ENCODE measurements around the gene XPO6. TPM values are rescaled to one million over a fixed set of nuclear protein-coding genes. Genes with fewer than 3 reads are reported as not detected.

The XPO6 gene
- polyA plus RNA-seq, 1 donor (not counting 4 experiments of a cell fraction or from before 2014, with no cell fraction given): 127 TPM

- H3K79me2 ChIP-seq (ENCODE audit: control insufficient read depth, insufficient read depth, low read length): peaks cover 97% of the 10 kb centered on the region
- H3K9ac ChIP-seq (ENCODE audit: control insufficient read depth, extremely low read depth, insufficient read depth, low read length): no peak overlapping the region
- no peaks in the 10 kb centered on the region for H3K27me3 ChIP-seq (ENCODE audit: control insufficient read depth, extremely low read depth, insufficient read depth, low read length)
- peaks cover 27% of the 10 kb centered on the region for H3K4me1 ChIP-seq (ENCODE audit: control insufficient read depth, extremely low read depth, insufficient read depth, low read length)
- dilution Hi-C loops (cut with MboI; ENCODE audit: extremely low pct_ligation_motif_present, low sequenced_read_pairs): no loop called here
- FAIRE-seq (no peak), DNase-seq (ENCODE audit: low read depth, low spot score) (no peak)
- H4K20me1 ChIP-seq (ENCODE audit: control insufficient read depth, extremely low read depth, insufficient read depth, low read length): peaks cover 50% of the 10 kb centered on the region
- H3K4me2 ChIP-seq (ENCODE audit: control insufficient read depth, extremely low read depth, insufficient read depth, low read depth, low read length): no peak overlapping the region
- no peaks in the 10 kb centered on the region for H3K9me3 ChIP-seq (ENCODE audit: control insufficient read depth, low read depth, low read length)
- peaks cover 27 to 46% of the 10 kb centered on the region in 2 experiments for H3K36me3 ChIP-seq (ENCODE audit: control insufficient read depth in 2 of 2, extremely low read depth in 1 of 2, insufficient read depth in 2 of 2, low read length in 2 of 2)
- TF ChIP-seq CTCF (optimal IDR thresholded peaks at IDR 0.05 in 1 of 3, IDR thresholded peaks at IDR 0.05 in 1 of 3, conservative IDR thresholded peaks at IDR 0.05 in 1 of 3; ENCODE audit: extremely low read depth in 1 of 3, insufficient read depth in 2 of 3, low read length in 3 of 3) (no peak), EZH2 (IDR thresholded peaks at IDR 0.05; ENCODE audit: low read length) (no peak)
- H3K9me1 ChIP-seq (ENCODE audit: control insufficient read depth, extremely low read depth, insufficient read depth, low read length): peaks cover 7% of the 10 kb centered on the region
- no peak overlapping the region for H2AFZ ChIP-seq (ENCODE audit: control insufficient read depth, low read length)
- no peak overlapping the region for H3K27ac ChIP-seq (ENCODE audit: control insufficient read depth, insufficient read depth, low read length)
- H3K4me3 ChIP-seq (ENCODE audit: control insufficient read depth in 2 of 3, extremely low read depth in 1 of 3, insufficient read depth in 2 of 3, low read depth in 1 of 3, low read length in 3 of 3): no peak overlapping the region
These were observed 5.8 kb downstream of the XPO6 start for GRCh38 chr16:28205974-28206373.

- no peak overlapping the region for H3K4me2 ChIP-seq (ENCODE audit: control insufficient read depth, extremely low read depth, insufficient read depth, low read depth, low read length)
- no peaks in the 10 kb centered on the region for H3K27me3 ChIP-seq (ENCODE audit: control insufficient read depth, extremely low read depth, insufficient read depth, low read length)
- H3K36me3 ChIP-seq (ENCODE audit: control insufficient read depth in 2 of 2, extremely low read depth in 1 of 2, insufficient read depth in 2 of 2, low read length in 2 of 2): peaks cover 30 to 51% of the 10 kb centered on the region in 2 experiments
- no peak overlapping the region for H3K27ac ChIP-seq (ENCODE audit: control insufficient read depth, insufficient read depth, low read length)
- H3K9me3 ChIP-seq (ENCODE audit: control insufficient read depth, low read depth, low read length): no peaks in the 10 kb centered on the region
- no peak for FAIRE-seq
- H3K79me2 ChIP-seq (ENCODE audit: control insufficient read depth, insufficient read depth, low read length): peaks cover 97% of the 10 kb centered on the region
- dilution Hi-C loops (cut with MboI; ENCODE audit: extremely low pct_ligation_motif_present, low sequenced_read_pairs): no loop called here
- TF ChIP-seq EZH2 (IDR thresholded peaks at IDR 0.05; ENCODE audit: low read length): no peak
- TF ChIP-seq CTCF (optimal IDR thresholded peaks at IDR 0.05 in 1 of 3, IDR thresholded peaks at IDR 0.05 in 1 of 3, conservative IDR thresholded peaks at IDR 0.05 in 1 of 3; ENCODE audit: extremely low read depth in 1 of 3, insufficient read depth in 2 of 3, low read length in 3 of 3): no peak
- no peak overlapping the region for H3K9ac ChIP-seq (ENCODE audit: control insufficient read depth, extremely low read depth, insufficient read depth, low read length)
- H4K20me1 ChIP-seq (ENCODE audit: control insufficient read depth, extremely low read depth, insufficient read depth, low read length): peaks cover 44% of the 10 kb centered on the region
- no peak for DNase-seq (ENCODE audit: low read depth, low spot score)
- H3K4me3 ChIP-seq (ENCODE audit: control insufficient read depth in 2 of 3, extremely low read depth in 1 of 3, insufficient read depth in 2 of 3, low read depth in 1 of 3, low read length in 3 of 3): no peak overlapping the region
- H3K4me1 ChIP-seq (ENCODE audit: control insufficient read depth, extremely low read depth, insufficient read depth, low read length): peaks cover 21% of the 10 kb centered on the region
- H2AFZ ChIP-seq (ENCODE audit: control insufficient read depth, low read length): no peak overlapping the region
- peaks cover 7% of the 10 kb centered on the region for H3K9me1 ChIP-seq (ENCODE audit: control insufficient read depth, extremely low read depth, insufficient read depth, low read length)
These were observed 6.5 kb downstream of the XPO6 start for GRCh38 chr16:28205117-28205899.
